AML-193 (cell line): ENCODE results near the gene KLHL6.
"Not testable (repeated sequence)": the region's sequence is repeated elsewhere in the genome, so short reads cannot be mapped to it uniquely, and the experiment has no call there.

Experiments used
- DNase-seq, 2 experiments: peaks; one replicate each; lab custom pipeline; 2025; lab: John Stamatoyannopoulos, UW

Gene KLHL6

GRCh38 chr3:183446838-183447205 lies 108.7 kb downstream of the KLHL6 start:
- DNase-seq, result no peak

GRCh38 chr3:183444748-183445147 lies 110.8 kb downstream of the KLHL6 start:
- no peak for DNase-seq

GRCh38 chr3:183443395-183444385 lies 111.8 kb downstream of the KLHL6 start:
- no peak for DNase-seq

DNA sequence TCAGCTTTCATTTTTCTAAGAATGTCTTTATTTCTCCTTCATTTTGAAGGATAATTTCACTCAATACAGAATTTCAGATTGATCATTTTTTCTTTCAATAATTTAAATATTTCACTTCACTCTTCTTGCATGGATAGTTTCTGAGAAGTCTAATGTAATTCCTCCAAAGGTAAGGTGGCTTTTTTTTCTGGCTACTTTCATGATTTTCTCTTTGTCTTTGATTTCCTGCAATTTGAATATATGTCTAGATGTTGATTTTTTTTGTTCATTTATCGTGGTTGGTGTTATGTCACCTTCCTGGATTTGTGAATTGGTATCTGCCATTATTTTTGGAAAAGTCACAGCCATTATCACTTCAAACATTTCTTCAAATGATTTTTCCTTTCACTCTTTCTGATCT lies 112.5 kb downstream of the KLHL6 start:
- no peak for DNase-seq

- DNase-seq, result not testable (repeated sequence)
These were observed 115.0 kb downstream of the KLHL6 start for GRCh38 chr3:183440521-183440920.

DNA sequence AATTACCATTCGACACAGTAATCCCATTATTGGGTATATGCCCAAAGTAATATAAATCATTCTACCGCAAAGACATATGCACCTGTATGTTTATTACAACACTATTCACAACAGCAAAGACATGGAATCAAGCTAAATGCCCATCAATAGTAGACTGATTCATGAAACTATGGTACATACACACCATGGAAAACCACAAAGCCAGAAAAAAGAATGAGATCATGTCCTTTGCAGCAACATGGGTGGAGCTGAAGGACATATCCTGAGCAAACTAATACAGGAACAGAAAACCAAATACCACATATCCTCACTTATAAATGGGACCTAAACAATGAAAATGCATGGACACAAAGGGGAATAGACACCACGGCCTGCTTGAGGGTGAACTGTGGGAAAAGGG lies 116.0 kb downstream of the KLHL6 start:
- no peak for DNase-seq

DNA sequence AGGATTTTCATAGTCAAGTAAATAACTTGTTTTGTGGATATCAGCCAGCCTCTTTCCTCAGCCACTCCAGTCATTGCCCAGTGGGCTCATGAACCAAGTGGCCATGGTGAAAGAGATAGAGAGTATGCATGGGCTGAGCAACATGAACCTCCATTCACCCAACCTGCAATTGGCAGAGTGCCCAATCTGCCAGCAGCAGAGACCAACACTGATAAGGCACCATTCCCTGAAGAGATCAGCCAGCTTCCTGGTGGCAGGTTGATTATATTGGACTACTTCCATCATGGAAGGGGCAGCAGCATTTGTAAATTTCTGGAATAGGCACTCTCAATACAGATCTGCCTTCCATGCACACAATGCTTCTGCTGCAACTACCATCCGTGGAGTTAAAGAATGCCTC lies 116.8 kb downstream of the KLHL6 start:
- no peak for DNase-seq

GRCh38 chr3:183437666-183438564 lies 117.6 kb downstream of the KLHL6 start:
- no peak for DNase-seq
